Measurements from ENCODE around the gene PDGFC. TPM values are rescaled to one million over a fixed set of nuclear protein-coding genes. Genes with fewer than 3 reads are reported as not detected.

PDGFC gene
- total RNA-seq, 2 donors from 2014 or later, result 19.1 to 21.8 TPM

- Histone ChIP-seq H3K36me3 (replicated peaks in 1 of 2; ENCODE audit: insufficient read depth in 1 of 2, low read depth in 2 of 2) (no peaks in the 10 kb centered on the region), H3K9me3 (no peaks in the 10 kb centered on the region), H3K4me3 (no peak overlapping the region), H3K4me1 (no peaks in the 10 kb centered on the region), H3K27me3 (no peaks in the 10 kb centered on the region), H3K27ac (no peak overlapping the region)
- WGBS, 2 donors, result 94% methylated on average over 4 of the region's 4 CpGs
- no peak for ATAC-seq
- DNase-seq, result no peak
- intact Hi-C loops (cut with DNase I), result no loop called here
- TF ChIP-seq POLR2A (IDR thresholded peaks at IDR 0.05), result no peak
- TF ChIP-seq CTCF (IDR thresholded peaks at IDR 0.05), result no peak
Measured at GRCh38 chr4:156913234-156913633, 58.4 kb downstream of the PDGFC start.

GRCh38 chr4:156909010-156909409 is 62.6 kb downstream of the PDGFC start:
- H3K4me3 ChIP-seq, result no peak overlapping the region
- H3K9me3 ChIP-seq, result no peaks in the 10 kb centered on the region
- DNase-seq (no peak), ATAC-seq (no peak)
- intact Hi-C loops (cut with DNase I), result no loop called here
- H3K4me1 ChIP-seq, result peaks cover 9% of the 10 kb centered on the region
- TF ChIP-seq CTCF (IDR thresholded peaks at IDR 0.05) (no peak), POLR2A (IDR thresholded peaks at IDR 0.05) (no peak)
- no peak overlapping the region for H3K27ac ChIP-seq
- no peaks in the 10 kb centered on the region for H3K27me3 ChIP-seq
- WGBS, 2 donors, result 86 to 89% methylated on average over 2 of the region's 2 CpGs
- no peaks in the 10 kb centered on the region for H3K36me3 ChIP-seq (replicated peaks in 1 of 2; ENCODE audit: insufficient read depth in 1 of 2, low read depth in 2 of 2)

GRCh38 chr4:156906325-156906724 is 65.3 kb downstream of the PDGFC start:
- Histone ChIP-seq H3K27me3 (no peaks in the 10 kb centered on the region), H3K27ac (no peak overlapping the region), H3K4me3 (no peak overlapping the region), H3K9me3 (no peaks in the 10 kb centered on the region), H3K36me3 (replicated peaks in 1 of 2; ENCODE audit: insufficient read depth in 1 of 2, low read depth in 2 of 2) (no peaks in the 10 kb centered on the region), H3K4me1 (peaks cover 16% of the 10 kb centered on the region)
- intact Hi-C loops (cut with DNase I), result no loop called here
- ATAC-seq (no peak), DNase-seq (no peak)
- WGBS, 2 donors, result 37 to 55% methylated on average over 2 of the region's 2 CpGs
- TF ChIP-seq POLR2A (IDR thresholded peaks at IDR 0.05), result no peak
- TF ChIP-seq CTCF (IDR thresholded peaks at IDR 0.05), result no peak

- no peaks in the 10 kb centered on the region for H3K27me3 ChIP-seq
- H3K9me3 ChIP-seq, result no peaks in the 10 kb centered on the region
- ATAC-seq (no peak), DNase-seq (no peak)
- no peak overlapping the region for H3K4me3 ChIP-seq
- peaks cover 16% of the 10 kb centered on the region for H3K4me1 ChIP-seq
- no peak overlapping the region for H3K27ac ChIP-seq
- intact Hi-C loops (cut with DNase I), result no loop called here
- TF ChIP-seq CTCF (IDR thresholded peaks at IDR 0.05), result no peak
- TF ChIP-seq POLR2A (IDR thresholded peaks at IDR 0.05), result no peak
- WGBS, 2 donors, result 92 to 97% methylated on average over 3 of the region's 3 CpGs
- H3K36me3 ChIP-seq (replicated peaks in 1 of 2; ENCODE audit: insufficient read depth in 1 of 2, low read depth in 2 of 2), result no peaks in the 10 kb centered on the region
Measured at GRCh38 chr4:156901871-156902270, 69.7 kb downstream of the PDGFC start.

- intact Hi-C loops (cut with DNase I), result no loop called here
- TF ChIP-seq CTCF (IDR thresholded peaks at IDR 0.05), result no peak
- TF ChIP-seq POLR2A (IDR thresholded peaks at IDR 0.05), result no peak
- no peaks in the 10 kb centered on the region for H3K9me3 ChIP-seq
- 56 to 92% methylated on average over 3 of the region's 3 CpGs for WGBS, 2 donors
- H3K4me3 ChIP-seq, result no peak overlapping the region
- H3K36me3 ChIP-seq (replicated peaks in 1 of 2; ENCODE audit: insufficient read depth in 1 of 2, low read depth in 2 of 2), result no peaks in the 10 kb centered on the region
- no peak for ATAC-seq
- DNase-seq, result no peak
- H3K27ac ChIP-seq, result no peak overlapping the region
- no peaks in the 10 kb centered on the region for H3K27me3 ChIP-seq
- peaks cover 7% of the 10 kb centered on the region for H3K4me1 ChIP-seq
Measured at GRCh38 chr4:156898373-156899117, 73.1 kb downstream of the PDGFC start.
